Activated naive CD4-positive, alpha-beta T cell treated with anti-CD3 and anti-CD28 coated beads, Interleukin-2, amount 50 U/mL, for 72 hours (primary cell): ENCODE results near the gene PPP1CC. TPM values are rescaled to one million over a fixed set of nuclear protein-coding genes. Genes with fewer than 3 reads are reported as not detected.
A peak's percentile ranks its signal among the peaks of the same experiment; 100 is the strongest.

ENCODE experiments used
- ATAC-seq, 2 donors: fragments of 150-1000 bp; cut with Tn5 transposase; 2 replicates each; pipeline ENCODE4 v1.10.0; 2021; ENCODE audit warnings: mild to moderate bottlenecking in 2 of 2, moderate library complexity in 2 of 2
- DNase-seq, 2 donors: peaks; one replicate each; pipeline ENCODE4 v3.0.0; 2021 to 2022; ENCODE audit warnings: low spot score in 2 of 2
- H3K27ac Mint-ChIP-seq, 2 donors: one replicate each; pipeline ENCODE4 v1.8.0; 2022; ENCODE audit warnings: mild to moderate bottlenecking in 2 of 2, mixed read lengths in 2 of 2
- H3K36me3 Mint-ChIP-seq, 2 donors: one replicate each; pipeline ENCODE4 v1.8.0; 2022; ENCODE audit warnings: mixed read lengths in 2 of 2
- H3K9me3 Mint-ChIP-seq, 2 donors: one replicate each; pipeline ENCODE4 v1.8.0; 2022; ENCODE audit warnings: mixed read lengths in 2 of 2
- total RNA-seq, 2 donors: library from RNA; stranded (reverse); gene quantifications; one replicate each; pipeline ENCODE4 v1.2.3, GENCODE V29; 2022

The PPP1CC gene
- total RNA-seq, 2 donors from 2014 or later = 190 to 343 TPM

DNA sequence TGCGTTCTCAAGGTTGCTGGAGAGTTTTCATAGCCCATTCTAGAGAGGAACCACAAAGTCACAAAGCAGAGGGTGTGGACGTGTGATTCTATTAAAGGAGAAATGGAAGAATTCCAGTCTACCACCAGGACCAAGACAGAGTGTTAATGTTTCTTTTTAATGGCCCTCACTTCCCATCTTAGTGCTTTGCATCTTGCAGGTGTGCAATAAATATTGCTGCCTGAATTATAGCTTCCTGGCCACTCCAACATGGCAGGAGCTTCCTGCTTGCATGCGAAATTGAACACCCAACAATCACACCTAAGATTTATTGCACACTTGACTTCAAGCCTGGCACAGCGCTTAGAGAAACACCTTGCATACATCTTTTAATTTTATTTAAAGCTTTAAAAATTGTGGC lies 22.4 kb upstream of the PPP1CC start:
- no peak for ATAC-seq
- no peaks in the 10 kb centered on the region for H3K36me3 Mint-ChIP-seq
- H3K9me3 Mint-ChIP-seq = no peaks in the 10 kb centered on the region
- no peak for DNase-seq
- H3K27ac Mint-ChIP-seq = no peak overlapping the region

DNA sequence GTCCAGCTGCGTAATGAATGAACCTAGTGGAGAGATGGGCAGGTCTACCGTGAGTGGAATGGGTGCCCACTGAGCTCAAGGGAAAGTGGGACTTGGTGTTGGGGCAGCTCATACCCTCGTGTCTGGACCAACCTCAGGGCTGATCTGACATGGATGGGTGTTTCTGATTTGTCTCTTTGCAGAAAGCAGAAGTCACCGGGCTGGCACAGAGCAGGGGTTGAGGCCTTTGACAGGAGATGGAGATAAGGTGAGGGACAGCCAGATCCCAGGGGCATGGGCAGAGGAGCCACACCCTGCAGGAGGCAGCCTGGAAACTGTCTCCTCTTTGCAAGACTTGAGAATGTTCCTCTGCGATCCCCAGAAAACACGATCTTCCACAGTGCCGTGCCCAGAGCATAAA lies 20.9 kb upstream of the PPP1CC start:
- peak overlapping the region in 1 of 2 donors; percentile 19 for H3K27ac Mint-ChIP-seq
- DNase-seq = no peak
- no peaks in the 10 kb centered on the region for H3K36me3 Mint-ChIP-seq
- ATAC-seq = no peak
- H3K9me3 Mint-ChIP-seq = no peaks in the 10 kb centered on the region

DNA sequence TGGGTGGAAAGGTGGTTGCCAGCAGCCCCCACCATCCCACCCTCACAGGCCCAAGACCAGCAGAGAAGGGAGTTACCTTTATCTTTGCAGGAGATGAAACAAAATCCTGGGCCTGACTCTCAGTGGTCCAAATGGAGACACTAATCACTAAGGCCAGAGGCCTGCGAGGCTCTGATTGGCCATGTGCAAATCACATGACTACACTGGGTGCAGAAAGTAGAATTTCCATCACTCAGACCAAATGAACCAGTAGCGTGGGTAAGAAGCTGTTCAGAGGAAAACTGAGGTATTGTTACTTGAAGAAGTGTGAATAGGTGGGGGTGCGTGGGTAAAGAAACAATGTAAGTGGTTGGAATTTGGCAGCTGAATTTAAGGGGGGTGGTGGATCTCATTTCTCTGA lies 20.2 kb upstream of the PPP1CC start:
- H3K9me3 Mint-ChIP-seq = no peaks in the 10 kb centered on the region
- peak overlapping the region in 1 of 2 donors; percentile 84 for H3K27ac Mint-ChIP-seq
- DNase-seq (no peak), ATAC-seq (no peak)
- H3K36me3 Mint-ChIP-seq = no peaks in the 10 kb centered on the region

DNA sequence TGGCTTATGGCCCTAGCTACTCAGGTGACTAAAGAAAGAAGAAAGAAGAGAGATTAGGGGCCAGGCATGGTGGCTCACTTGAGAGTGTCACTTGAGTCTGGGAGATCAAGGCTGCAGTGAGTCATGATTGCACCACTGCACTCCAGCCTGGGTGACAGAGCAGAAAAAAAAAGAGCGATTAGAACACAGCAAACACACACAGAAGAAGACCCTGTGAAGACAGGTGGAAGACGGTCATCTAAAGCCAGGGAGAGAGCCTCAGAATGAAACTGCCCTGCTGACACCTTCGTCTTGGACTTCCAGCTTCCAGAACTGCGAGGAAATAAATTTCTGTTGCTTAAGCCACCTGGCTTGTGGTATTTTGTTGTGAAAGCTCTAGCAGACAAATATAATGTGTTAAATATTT lies 17.5 kb upstream of the PPP1CC start:
- H3K36me3 Mint-ChIP-seq = no peaks in the 10 kb centered on the region
- ATAC-seq = peak; percentile 77 to 83
- no peaks in the 10 kb centered on the region for H3K9me3 Mint-ChIP-seq
- no peak for DNase-seq
- H3K27ac Mint-ChIP-seq = no peak overlapping the region

DNA sequence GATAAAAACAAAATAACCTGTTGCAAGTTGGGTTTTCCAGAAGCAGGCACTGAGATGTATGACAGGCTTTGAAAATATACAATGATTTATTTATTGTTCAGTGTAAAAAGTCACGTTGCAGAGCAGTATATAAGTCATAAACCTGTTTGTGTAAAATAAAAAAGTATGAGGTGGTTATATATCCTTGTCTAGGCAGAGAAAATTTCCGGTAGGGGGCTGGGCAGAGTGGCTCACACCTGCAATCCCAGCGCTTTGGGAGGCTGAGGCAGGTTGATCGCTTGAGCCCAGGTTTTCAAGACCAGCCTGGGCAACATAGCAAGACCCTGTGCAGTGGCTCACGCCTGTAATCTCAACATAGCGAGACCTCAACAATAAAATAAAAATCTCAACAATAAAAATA lies 16.2 kb upstream of the PPP1CC start:
- Mint-ChIP-seq H3K27ac (no peak overlapping the region), H3K36me3 (no peaks in the 10 kb centered on the region), H3K9me3 (no peaks in the 10 kb centered on the region)
- ATAC-seq = no peak
- no peak for DNase-seq

DNA sequence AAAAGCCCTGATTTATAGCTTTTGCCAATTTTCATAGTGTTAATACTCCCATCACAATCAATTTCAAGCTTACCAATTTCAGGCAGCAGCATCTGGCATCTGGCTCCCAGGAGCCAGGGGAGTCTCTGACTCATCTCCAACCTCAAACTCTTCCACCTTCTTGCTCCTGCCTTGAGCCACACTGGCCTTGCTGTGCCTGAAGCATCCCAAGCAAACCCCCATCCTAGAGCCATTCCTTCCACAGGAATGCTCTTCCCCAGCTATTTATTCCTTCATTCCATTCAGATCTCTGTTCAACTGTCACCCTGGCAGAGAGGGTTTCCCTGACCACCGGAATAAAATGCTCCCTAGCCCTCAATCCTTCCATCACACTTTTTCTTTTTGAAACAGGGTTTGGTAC lies 13.9 kb upstream of the PPP1CC start:
- Mint-ChIP-seq H3K27ac (no peak overlapping the region), H3K9me3 (no peaks in the 10 kb centered on the region), H3K36me3 (no peaks in the 10 kb centered on the region)
- DNase-seq (no peak), ATAC-seq (no peak)

DNA sequence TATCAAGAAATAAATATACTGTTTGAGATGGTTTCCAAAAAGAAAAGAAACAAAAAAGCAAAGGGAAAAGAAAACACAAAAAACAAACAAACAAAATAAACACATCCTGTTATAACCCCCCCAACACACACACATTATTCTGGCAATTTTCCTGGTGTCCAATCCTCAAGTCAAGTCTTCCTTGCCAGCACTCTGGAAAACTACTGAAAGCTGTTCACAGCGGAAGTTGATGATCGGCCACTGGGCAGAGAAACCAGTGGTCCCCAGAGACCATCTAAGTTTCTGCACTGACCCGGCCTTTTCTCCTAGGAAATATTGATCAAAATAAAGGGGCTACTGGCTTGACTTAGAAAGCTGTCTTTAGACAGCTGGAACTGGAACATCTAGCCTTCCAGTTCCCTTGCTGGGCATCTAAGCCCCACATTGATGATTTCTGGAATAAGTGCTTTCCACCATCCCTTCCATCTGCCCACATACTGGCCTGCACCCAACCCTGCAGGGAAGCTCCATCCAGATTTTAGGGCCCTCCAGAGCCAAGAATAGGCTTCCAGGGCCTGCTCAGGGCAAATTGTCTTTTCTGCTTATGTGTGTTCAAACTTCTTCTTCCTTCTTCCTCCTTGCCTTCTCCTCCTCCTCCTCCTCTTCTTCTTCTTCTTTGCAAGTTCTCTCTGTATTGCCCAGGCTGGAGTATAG lies 11.6 kb upstream of the PPP1CC start:
- Mint-ChIP-seq H3K36me3 (no peaks in the 10 kb centered on the region), H3K27ac (no peak overlapping the region), H3K9me3 (no peaks in the 10 kb centered on the region)
- DNase-seq = no peak
- no peak for ATAC-seq

DNA sequence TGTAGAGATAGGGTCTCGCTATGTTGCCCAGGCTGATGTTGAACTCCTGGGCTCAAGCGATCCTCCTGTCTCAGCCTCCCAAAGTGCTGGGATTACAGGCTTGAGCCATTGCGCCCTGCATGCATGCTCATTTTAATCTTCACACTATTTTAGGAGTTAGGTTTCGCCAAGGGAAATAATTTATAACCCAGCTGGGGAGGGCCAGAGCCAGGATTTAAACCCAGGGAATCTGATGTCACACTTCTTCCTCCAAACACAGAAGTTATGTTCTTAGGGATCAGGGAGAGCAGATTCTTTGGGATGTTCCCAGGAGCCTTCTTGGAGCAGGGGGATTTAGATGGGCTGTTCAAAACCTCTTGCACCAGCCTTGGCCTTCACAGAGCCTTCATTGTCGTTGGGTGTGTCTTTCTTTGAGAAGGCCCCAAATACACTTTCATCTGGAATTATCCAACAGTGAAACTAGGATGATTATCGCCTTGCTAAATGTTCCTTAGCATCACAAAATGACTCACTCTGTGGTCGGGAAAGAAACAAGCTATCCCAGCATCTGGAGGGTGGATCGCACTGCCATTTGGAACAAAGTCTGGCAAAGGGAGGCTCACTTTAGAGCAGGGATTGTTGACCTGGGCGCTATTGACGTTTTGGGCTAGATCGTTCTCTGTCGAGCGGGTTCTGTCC lies 8.2 kb upstream of the PPP1CC start:
- ATAC-seq = no peak
- H3K9me3 Mint-ChIP-seq = peaks cover 0 to 4% of the 10 kb centered on the region in 2 donors
- no peak overlapping the region for H3K27ac Mint-ChIP-seq
- H3K36me3 Mint-ChIP-seq = no peaks in the 10 kb centered on the region
- no peak for DNase-seq

DNA sequence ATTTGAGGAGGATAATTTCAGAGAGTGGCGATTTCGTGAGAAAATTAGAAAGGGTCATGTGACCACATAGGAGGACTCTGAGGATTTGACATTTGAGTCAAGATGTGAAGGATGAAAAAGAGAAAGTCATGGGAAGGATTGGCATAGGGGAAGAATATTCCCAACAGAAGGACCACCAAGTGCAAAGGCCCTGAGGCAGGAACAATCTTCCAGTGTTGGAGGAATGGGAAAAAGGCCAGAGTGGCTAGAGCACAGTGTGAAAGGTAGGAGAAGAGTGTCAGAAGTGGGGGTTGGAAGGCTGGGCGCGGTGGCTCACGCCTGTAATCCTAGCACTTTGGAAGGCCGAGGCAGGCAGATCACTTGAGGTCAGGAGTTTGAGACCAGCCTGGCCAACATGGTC lies 3.9 kb upstream of the PPP1CC start:
- DNase-seq = no peak
- H3K27ac Mint-ChIP-seq = no peak overlapping the region
- H3K9me3 Mint-ChIP-seq = peaks cover 0 to 4% of the 10 kb centered on the region in 2 donors
- H3K36me3 Mint-ChIP-seq = peaks cover 6 to 16% of the 10 kb centered on the region in 2 donors
- no peak for ATAC-seq

DNA sequence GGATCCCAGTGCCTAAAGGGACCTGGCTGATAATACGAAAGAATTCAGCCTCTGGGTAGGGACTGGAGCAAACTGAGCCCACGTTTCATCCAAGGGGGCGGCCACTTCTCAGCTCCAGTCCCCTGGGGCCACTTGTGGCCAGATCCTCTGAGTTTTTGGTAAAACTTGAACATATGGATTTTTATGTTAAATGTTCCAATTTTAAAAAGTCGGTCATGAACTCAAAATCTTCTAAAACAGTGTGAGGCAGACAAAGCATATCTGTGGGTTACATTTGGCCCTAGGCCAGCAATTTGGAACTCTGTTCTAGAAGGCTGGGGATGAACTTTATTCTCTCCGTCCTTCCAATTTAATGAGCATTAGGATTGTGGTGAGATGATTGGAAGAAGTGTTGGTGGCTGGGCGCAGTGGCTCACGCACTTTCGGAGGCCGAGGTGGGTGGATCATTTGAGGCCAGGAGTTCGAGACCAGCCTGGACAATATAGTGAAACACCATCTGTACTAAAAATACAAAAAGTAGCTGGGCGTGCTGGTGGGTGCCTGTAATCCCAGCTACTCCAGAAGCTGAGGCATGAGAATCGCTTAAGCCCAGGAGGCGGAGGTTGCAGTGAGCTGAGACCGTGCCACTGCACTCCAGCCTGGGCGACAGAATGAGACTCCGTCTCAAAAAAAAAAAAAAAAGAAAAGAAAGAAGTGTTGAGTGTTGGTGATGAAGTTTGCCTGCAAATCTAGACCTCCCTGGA lies 3.0 kb upstream of the PPP1CC start:
- no peak for ATAC-seq
- peaks cover 0 to 4% of the 10 kb centered on the region in 2 donors for H3K9me3 Mint-ChIP-seq
- no peak overlapping the region for H3K27ac Mint-ChIP-seq

DNA sequence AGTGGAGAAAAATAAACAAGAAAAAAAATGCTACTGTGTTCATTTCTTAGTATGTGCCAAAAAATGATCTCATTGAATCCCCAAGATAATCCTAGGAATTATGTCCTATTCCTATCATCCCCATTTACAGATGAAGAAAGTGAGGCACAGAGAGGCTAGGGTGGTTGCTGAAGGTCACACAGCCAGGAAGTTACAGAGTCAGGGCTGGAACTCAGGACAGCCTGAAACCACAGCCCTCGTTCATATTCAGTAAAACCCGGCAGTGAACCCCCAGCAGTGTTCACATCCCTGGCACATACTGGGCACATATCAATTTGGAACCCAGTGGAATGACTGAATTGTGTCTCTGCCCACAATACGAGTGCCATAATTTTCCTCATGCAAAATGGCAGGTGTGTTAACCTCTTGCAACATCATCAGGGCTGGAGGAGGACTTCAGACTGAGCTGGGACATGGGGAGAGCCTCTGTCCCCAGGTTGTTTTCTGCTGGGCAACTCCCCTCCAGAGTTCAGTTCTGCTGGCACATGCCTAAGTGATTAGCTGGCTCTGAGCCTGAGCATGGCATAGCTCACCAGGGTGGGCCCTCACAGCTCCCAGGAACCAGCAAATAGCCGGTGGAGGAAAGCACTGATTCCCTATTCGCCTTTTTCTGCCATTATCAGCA lies 2.0 kb upstream of the PPP1CC start:
- Mint-ChIP-seq H3K36me3 (peaks cover 12 to 33% of the 10 kb centered on the region in 2 donors), H3K27ac (no peak overlapping the region), H3K9me3 (peaks cover 0 to 4% of the 10 kb centered on the region in 2 donors)
- ATAC-seq = no peak
- no peak for DNase-seq

More for the DNA sequence above, 3.0 kb upstream of the PPP1CC start:
- DNase-seq = no peak
- H3K36me3 Mint-ChIP-seq = peaks cover 12 to 24% of the 10 kb centered on the region in 2 donors

DNA sequence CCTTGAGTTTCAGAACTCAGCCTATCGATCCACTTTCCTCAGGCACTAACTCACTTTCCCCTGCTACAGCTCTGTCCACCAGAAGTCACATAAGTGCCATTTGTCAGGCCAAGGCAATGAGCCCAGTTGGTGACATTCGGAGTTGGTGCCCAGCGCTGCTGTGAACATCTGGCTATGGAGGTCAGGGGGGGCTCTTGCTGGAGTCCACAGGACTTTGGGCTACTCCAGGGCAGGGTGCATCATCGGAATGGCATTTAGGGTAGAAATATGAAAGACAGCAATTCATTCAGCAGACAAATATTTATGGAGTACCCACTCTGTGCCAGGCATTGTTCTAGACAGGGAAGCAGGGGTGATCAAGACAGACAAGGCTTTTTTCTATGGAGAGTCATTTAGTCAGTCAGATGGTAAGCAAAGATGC lies 1.5 kb upstream of the PPP1CC start:
- peaks cover 12 to 38% of the 10 kb centered on the region in 2 donors for H3K36me3 Mint-ChIP-seq
- ATAC-seq = no peak
- peaks cover 0 to 4% of the 10 kb centered on the region in 2 donors for H3K9me3 Mint-ChIP-seq
- DNase-seq = no peak
- H3K27ac Mint-ChIP-seq = peak overlapping the region in 1 of 2 donors; percentile 25

DNA sequence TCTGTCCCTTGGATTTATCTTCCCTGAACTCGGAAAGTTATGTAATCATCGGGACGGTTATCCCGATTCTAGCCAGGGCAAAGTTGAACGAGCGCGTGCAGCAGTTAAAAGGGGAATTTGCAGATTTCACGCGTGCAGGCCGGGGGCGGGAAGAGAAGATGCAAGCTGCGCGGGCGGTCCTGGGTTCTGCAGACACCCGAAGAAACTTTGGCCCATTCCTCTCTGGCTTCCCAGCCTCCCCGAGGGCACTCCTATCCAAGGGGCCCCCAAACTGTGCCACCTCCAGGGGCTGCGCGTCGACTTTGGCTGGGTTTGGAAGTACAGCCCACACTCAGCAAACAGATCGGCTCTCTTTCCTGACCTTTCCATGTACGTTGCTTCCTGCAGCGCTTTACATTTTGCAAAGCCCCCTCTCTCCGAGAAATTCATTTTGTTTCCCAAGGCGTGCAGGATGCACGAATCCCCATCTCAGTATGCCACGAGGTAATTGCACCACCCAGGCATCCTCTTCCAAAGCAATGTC lies 941 bp upstream of the PPP1CC start:
- Mint-ChIP-seq H3K9me3 (peaks cover 0 to 4% of the 10 kb centered on the region in 2 donors), H3K27ac (peak overlapping the region; percentile 95 to 98), H3K36me3 (peaks cover 12 to 41% of the 10 kb centered on the region in 2 donors)
- ATAC-seq (no peak), DNase-seq (no peak)

DNA sequence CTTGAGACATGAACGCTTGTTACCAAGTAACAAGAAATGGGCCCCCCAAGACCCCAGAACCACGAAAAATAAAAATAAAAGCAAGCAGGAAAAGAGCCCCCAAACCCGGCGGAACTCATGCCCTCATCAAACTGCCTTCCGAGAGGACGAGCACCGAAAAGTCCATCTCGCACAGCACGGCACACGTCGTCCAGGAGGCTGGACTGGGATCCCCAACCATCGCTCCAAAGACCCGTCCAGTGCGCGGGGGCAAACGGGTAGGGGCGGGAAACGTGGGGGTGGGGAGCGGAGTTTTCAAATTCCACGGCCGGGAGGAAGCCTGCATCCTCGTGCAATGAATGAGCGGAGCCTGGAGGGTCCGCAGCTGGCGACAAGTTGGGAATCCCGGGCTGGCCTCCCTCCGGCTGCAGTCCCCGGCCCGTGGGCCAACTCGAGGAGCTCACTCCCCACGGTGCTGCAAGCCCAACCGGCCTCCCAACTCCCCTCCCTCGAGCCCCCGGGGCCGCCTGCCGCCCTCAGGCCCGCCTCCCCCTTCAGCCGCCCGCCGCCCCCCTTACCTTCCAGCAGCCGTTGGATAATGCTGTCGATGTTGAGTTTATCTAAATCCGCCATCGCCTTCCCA lies 484 bp downstream of the PPP1CC start:
- ATAC-seq (peak; percentile 4 to 9), DNase-seq (peak in 1 of 2 donors; percentile 11)
- Mint-ChIP-seq H3K9me3 (peaks cover 0 to 4% of the 10 kb centered on the region in 2 donors), H3K36me3 (peaks cover 12 to 47% of the 10 kb centered on the region in 2 donors), H3K27ac (peak overlapping the region; percentile 98 to 99)

DNA sequence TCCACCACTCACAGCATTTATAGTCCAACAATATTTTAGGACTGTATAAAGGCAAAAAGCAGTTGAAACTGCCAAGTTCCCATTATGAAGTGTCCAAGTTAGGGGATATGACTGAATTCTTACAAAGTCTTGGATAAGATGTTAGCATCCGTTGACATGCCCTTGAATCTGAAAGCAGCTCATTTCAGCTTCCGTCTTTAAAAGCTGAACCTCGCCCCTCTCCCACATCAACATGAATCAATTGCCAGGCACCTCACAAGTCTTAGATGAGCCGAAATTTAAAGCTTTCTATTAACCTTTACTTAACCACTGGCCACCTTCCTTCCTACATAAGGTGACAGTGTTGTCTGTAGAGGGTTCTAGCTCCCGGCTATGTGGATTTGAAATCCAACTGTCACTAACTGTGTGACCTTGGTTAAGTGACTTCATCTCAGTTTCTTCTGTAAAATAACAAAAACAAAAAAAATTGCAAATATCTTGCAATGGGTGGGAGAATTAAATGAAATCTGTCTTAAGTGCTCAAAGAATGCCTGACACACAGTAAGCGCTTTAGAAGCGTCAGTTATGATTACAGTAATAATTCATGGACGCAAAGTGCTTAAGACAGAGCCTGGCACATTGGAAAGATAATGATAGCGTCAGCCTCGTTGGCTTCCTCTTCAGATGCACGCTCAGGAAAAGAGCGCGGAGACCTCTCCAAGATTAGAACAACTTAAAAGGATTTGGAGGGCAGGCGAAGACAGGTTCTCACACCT lies 1.2 kb downstream of the PPP1CC start:
- Mint-ChIP-seq H3K27ac (peak overlapping the region; percentile 98 to 99), H3K36me3 (peaks cover 12 to 47% of the 10 kb centered on the region in 2 donors), H3K9me3 (peaks cover 0 to 3% of the 10 kb centered on the region in 2 donors)
- peak in 1 of 2 donors; percentile 7 for ATAC-seq
- no peak for DNase-seq
